AG09319 (cell line): Measurements from ENCODE around the gene GABBR2.

Source experiments
- DNase-seq: peaks from one replicate; pipeline ENCODE4 v3.0.0-alpha.2; 2010; ENCODE audit warnings: low read depth; ENCODE audit errors: extremely low read depth
- CTCF ChIP-seq: IDR thresholded peaks from 2 replicates; pipeline ENCODE4 v1.5.1; 2011; ENCODE audit warnings: low read depth, mild to moderate bottlenecking, inconsistent platforms, low read length, moderate library complexity

Gene GABBR2

GRCh38 chr9:98743818-98744611, 35.3 kb upstream of the GABBR2 start:
- TF ChIP-seq CTCF = no peak
- no peak for DNase-seq

GRCh38 chr9:98743329-98743728, 34.6 kb upstream of the GABBR2 start:
- TF ChIP-seq CTCF = no peak
- no peak for DNase-seq

GRCh38 chr9:98742325-98743280, 33.9 kb upstream of the GABBR2 start:
- TF ChIP-seq CTCF = no peak
- DNase-seq = no peak

GRCh38 chr9:98740226-98740881, 31.6 kb upstream of the GABBR2 start:
- DNase-seq = no peak
- no peak for TF ChIP-seq CTCF

- no peak for TF ChIP-seq CTCF
- no peak for DNase-seq
Measured at GRCh38 chr9:98738741-98739140, 30.0 kb upstream of the GABBR2 start.

- no peak for DNase-seq
- no peak for TF ChIP-seq CTCF
Measured at GRCh38 chr9:98736226-98736625, 27.5 kb upstream of the GABBR2 start.
